NCI-H1105 treated with DMSO at 0.1 percent for 48 hours (cell line): Measurements from ENCODE around the gene ZBTB25.

Source experiments
- DNase-seq: peaks from one replicate; lab custom pipeline; 2025; lab: John Stamatoyannopoulos, UW

ZBTB25 gene

DNA sequence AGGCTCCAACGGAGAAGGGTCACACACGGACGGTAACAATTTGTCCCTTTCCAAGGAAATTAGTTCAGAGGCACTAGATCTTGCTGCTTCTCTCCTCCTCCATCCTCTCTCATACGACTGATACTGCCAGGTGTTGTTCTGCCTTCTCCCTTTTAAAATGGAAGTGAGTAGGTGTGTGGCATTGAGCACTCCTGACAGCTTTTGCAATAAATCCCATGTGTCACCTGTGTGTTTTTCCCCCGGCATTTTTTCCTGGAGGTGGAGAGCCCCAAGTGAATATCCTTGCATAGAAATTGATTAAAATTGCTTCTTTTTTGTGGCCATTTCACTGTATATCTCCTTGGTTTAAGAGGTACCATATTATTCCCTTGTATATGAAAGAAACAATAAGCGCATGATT is 64.5 kb downstream of the ZBTB25 start:
- DNase-seq: no peak

DNA sequence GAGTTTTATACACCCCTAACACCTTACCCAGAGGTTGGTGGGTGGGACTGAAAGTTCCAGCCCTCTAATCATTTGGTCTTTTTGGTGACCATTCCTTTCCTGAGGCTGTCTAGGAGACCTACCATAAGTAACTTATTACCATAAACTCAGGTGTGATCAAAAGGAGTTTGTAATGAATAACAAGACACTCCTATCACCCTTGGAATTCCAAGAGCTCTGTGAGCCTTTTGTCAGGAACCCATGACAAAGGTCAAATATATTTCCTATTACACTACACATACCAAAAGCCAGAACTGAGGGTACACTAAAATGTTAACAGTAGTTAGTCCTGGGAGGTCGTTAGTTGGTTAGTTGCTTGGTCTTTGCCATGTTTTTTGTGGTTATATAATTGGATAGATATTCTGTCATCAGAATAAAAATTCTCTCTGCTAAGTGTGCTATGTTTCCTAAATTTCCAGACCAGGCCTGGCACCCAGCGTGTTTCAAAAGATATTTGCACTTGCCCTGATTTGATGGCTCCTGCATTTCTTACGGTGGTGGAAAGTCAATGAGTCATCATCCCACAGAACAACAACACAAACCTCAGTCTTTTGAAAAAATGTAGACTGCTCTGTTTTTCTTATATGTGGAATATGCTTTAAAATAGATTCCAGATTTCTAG is 65.3 kb downstream of the ZBTB25 start:
- DNase-seq: no peak

DNA sequence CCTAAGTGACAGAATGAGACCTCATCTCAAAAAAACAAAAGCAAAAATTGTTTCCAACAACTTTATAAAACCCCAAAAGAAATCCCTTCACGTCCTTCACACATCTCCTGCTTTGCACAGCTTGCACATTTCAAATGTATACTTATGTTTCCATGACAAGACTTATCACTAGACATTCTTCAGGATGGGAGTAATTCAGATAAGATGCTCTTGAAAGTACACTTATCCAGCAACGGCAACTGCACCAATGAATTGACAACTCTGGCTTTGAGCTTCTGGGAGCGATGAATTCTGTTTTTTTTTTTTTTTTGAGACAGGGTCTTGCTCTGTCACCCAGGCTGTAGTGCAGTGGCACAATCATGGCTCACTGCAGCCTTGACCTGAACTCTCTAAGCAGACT is 69.1 kb downstream of the ZBTB25 start:
- no peak for DNase-seq

DNA sequence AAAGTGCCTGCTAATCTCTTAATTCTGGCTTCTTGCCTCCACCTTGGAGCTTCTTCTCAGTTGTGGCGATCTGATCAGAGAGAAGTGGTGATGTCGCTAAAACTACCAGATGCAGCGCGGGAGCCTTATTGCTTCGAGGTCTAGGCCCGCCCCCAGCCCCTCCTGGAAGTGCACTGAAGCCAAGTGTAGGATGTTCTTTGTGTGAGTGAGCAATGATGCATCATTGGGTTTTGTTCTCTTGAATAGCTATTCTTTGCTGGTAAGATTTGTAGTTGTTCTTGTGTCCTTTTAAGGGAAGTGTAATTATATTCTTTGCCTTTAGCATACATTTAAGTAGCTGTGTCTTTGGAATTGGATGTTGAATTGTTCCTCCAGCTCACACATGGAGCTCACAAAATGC is 79.7 kb downstream of the ZBTB25 start:
- DNase-seq: no peak

DNA sequence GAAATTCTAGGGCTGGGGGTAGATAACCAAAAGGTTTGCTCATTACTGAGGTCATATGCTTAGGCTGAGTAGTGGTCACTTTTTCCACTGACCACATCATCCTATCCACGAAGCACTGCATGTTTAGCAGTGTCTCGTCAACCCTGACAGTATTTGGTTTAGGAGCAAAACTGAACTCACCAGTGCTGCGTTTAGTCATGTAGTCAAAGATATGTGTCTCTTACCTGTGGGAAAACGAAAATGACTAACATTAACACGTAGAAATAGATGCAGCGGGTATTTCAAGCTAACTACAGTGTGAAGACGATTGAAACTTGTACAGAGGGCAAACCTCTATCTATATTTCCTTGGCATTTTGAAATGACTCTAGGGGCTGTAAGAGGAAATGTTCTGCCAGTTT is 80.9 kb downstream of the ZBTB25 start:
- DNase-seq: no peak

DNA sequence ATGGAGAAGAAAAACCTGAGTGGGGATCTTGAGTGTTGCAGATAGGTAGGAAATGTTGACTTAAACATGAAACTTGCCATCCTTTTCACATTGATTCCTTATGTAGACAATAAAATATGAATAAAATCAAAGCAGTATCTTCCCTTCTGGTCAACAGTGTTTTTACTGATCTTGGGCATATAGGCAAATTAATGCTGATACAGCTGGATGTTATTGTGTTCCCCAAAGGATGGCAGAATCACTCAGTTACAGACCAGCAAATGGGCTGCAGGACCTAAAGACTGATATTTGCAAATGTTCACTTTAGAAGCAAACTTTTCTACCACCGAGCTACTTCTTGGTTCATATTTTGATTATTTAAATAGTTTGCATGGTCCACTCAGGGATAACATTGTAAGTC is 81.6 kb downstream of the ZBTB25 start:
- no peak for DNase-seq

DNA sequence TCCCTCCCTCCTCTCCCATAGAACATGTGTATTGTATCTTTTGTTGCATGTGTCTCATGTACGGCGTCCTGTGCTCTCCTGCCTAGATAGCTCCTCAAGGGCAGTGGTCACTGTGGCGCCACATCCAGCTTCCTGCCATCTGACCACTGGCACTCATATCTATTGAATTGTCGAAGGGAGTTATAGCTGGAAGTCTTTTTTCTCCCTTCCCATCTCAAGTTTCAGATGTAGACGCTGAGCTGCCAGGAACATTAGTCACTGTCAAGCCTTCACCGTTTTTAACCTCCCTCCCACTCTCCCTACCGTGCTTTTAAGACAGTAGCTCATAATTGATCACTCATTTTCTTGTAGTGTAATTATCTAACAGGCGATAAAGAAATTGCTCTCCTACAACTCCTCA is 82.5 kb downstream of the ZBTB25 start:
- no peak for DNase-seq

DNA sequence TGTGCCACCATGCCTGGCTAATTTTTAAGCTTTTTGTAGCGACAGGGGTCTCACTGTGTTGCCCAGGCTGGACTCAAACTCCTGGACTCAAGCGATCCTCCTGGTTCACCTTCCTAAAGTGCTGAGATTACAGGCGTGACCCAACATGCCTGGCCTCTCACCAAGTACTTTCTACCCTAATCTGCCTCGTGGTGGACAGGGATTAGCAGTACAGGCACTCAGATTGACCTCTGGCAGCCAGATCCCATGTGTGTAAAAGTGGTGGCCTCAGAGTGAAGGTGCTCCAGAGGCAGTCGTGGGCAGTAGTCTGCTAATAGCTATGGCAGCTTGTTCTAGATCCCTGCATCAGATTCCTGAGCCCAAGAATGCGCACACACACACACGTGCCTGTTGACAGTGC is 84.6 kb downstream of the ZBTB25 start:
- DNase-seq: no peak

DNA sequence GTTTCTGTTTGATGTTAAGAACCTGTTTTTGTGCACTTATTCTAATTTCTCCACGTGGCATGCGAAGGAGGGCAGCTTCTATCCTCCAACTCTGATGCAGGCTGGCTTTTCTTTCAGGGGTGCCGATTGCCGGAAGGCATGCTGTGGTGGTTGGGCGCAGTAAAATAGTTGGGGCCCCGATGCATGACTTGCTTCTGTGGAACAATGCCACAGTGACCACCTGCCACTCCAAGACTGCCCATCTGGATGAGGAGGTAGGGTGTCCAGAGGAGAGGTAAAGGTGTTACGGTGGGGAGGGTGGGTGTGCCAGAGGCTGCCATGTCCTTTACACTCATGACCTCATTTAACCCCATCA is 85.9 kb downstream of the ZBTB25 start:
- no peak for DNase-seq

DNA sequence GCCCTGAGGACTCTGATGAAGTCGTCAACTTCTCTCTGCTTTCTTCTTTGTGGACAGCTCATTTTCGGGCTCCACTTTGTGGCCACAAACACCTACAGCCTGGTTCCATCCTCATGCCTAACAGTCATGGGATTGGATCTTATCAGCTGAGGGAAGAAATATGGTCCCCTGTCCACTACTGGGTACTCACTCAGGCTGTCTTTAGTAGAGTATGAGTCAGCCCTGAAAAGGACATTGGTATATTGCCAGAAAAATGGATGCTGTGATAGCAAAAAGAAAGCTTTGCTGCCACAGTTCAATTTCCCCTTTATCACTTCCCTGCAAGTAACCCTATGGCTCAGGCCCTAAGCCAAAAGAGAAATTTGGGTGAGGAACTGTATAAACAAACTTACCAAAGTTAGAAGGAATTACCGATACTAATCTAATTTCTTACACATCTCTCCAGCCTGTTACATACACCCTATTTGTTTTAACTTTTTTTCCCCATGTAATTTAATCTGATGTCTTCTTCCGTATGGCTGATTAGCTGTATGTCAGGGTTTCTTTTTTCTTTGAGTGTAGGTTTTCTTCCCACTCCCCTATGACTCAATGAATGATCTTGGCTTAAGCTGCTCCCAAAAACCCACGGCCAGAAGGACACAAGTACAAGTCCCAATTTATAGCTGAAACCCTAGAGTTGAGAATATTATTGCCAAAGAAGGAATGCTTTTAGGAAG is 86.4 kb downstream of the ZBTB25 start:
- no peak for DNase-seq

DNA sequence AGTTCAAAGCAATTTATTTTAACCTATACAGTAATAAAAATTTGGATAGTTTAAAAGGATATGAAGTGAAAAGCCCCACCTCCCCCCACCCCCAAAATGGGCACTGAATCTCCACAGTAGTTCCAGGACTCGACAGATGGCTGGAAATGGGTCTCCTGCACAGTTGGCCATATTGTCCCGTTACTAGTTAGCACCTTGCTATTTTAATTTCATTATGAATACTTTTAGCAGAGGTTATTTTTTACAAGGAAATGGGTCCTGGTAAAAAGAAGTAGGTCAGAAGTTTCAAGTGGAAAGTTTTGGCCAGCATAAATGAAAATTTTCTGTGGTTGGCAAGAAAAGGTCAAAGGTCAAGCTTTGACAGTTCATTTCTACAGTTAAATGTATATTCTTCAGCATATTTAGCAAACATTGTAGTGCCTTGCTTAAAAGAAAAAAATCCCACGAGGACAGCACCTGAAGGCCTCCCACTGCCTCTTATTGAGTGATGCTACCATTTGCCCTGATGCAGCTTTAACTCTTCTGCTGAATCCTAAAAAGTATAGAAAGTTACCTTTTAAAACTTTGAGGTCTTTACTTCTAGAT is 87.2 kb downstream of the ZBTB25 start:
- DNase-seq: no peak

DNA sequence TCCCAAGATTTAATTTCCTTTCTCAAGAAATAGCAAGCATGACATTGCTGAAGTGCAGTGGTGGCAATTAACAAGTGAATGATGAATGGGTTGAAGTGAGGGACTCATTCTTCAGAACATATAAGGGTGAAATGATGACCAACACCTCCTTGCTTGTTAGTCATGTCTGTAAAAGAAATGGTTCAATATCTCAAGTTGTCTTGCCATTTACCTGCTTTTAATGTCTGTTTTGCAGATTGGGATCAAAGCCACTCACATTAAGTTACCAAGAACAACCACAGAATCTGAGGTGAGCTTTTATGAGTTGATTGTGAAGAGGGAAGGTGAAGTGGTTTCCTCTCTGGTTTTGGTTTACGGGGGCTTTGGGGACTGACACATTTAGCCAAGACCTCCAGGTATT is 91.4 kb downstream of the ZBTB25 start:
- no peak for DNase-seq

DNA sequence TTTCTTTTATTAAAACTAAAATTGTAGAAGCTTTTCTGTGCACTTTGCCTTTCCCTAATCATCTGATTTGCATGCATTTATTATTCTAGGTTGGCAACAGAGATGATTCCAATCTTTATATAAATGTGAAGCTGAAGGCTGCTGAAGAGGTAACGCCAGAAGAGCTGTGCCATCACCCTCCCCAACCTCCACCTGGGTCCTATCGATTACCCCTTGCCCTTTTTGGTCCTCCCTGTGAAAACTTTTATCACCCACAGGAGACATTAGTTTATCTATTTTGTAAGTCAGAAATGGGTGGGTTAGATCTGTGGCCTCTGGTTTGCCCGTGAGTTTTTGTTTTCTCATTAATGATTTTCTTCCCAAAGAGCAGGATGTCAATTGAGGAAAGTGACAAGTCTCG is 92.6 kb downstream of the ZBTB25 start:
- DNase-seq: no peak

DNA sequence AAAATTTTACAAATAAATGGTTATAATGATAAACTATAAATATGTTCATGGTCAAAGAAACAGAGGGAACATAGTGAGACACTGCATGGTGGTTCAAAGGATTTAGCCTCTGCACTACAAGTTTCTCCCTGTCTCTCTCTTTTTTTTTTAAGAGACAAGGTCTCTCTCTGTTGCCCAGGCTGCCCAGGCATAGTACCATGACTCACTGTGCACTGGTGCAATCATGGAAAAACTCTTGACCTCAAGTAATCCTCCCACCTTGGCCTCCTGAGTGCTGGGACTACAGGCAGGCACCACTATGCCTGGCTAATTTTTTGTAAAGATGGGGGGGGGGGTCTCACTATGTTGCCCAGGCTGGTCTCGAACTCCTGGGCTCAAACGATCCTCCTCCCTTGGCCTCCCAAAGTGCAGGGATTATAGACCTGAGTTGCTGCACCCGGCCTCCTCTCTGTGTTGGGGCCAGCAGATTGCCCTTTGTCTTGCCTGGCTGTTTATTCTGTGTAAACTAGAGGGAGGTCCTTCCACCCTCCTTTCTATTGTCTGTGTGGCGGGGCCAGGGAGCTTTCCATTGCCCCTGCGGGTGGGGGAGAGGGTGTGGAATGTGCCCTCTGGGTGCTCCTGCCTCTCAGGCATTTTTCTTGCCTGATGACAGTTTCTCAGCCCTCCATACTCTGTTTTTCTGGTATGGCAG is 93.4 kb downstream of the ZBTB25 start:
- no peak for DNase-seq

DNA sequence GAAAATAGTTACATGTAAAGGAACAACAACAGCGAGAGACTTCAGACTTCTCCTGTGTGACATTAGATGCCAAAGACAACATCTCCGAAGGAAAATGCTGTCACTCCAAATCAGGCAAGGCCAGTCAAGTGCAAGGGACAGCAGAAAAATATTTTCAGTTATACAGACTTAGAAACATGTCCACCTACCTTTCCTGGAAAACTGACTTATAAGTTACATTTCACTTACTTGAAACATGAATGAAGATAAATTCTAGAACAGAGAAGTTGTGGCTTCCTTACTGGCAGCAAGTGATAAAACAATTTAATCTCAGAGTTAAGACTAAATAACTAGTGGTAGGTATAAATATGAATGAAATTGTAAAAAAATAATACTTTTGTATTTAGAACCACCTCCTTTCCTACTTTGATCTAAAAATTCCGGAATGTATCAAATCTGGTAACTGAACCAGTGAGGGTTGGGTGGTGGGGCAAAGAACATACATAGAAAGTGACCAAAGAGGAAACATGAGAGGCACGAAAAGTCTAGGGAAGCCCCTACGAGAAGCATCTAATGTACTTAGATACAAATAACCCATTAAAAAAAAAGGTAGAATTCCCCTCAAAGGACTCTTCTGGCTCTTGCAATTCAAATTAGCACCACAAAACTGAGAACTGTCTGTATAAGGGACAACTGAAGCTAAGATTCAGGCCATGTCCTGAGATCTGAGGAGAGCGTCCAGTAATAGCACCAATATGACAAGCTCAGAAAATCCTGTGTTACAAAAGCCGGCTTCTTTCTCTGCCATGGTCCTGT is 94.3 kb downstream of the ZBTB25 start:
- DNase-seq: no peak

DNA sequence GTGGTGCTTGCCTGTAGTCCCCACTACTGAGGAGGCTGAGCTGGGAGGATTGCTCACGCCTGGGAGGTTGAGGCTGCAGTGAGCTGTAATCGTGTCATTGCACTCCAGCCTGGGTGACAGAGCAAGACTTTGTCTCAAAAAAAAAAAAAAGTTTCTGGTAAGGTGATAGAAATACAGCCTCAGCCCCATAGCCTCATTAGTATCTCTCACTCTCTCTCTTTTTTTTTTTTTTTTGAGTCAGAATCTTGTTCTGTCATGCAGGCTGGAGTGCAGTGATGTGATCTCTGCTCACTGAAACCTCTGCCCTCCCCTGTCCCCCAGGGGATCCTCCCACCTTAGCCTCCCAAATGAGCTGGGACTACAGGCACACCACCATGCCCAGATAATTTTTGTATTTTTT is 96.3 kb downstream of the ZBTB25 start:
- DNase-seq: no peak

DNA sequence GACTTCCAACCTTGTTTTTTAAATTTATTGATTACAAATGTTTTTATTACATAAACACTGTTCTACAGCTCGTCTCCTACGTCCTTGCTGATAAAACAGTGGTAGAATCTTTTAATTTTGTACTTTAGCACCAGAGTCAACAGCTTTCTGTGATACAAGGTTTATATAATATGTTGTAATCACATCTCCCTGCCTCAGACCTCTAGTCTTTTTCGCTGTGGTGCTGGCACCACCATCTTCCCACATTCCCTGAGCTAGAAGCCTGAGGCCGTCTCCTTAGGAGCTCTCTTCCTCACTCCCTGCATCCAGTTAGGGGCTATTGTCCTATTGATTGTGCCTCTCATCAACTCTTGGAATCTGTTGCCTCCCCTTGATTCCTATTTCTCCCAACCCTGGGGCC is 98.3 kb downstream of the ZBTB25 start:
- no peak for DNase-seq

DNA sequence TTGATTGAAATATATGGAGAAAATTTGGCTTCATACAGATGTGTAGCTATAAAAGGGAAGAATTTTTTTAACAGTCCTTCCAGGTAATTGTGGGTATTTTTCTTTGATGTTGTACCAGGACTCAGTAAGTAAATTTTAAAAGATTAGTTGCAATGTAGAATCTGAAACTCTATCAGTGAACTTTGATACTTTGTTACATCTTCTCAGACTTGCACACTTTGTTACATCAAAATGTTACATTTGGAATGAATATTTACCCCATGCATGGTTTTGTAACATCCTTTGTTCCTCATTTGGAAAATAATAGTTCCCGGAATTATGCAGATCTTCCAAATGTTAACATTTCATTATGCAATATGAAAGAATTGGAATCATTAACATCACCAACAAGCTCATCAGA is 101.7 kb downstream of the ZBTB25 start:
- DNase-seq: no peak

DNA sequence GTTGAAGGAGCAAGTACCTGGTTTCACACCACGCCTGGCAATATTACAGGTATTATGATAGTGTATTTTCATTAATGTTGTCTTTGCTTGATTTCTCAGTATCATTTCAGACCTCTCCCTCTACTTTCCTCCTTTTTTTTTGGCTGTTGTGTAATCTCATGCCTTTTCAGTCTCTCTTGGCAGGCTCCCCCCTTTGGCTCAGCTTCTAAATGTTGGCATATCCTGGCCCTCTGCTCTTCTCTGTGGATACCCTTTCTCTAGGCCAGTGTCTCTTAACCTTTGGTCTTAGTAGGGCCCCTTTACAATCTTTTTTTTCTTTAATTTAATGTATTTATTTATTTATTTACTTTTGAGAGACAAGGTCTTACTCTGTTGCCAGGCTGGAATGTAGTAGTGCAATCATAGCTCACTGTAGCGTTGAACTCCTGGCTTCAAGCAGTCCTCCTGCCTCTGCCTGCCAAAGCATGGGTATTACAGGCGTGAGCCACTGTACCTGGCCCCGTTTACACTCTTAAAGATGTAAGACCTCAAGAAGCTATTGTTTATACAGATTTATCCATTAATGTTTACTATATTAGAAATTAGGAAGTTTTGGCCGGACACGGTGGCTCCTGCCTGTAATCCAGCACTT is 102.7 kb downstream of the ZBTB25 start:
- DNase-seq: no peak
